NCI-H2081 treated with DMSO at 0.1 percent for 48 hours (cell line): ENCODE data around the gene NR5A1.

Source experiments
- DNase-seq: peaks from one replicate; lab custom pipeline; 2025; lab: John Stamatoyannopoulos, UW

Gene NR5A1

DNA sequence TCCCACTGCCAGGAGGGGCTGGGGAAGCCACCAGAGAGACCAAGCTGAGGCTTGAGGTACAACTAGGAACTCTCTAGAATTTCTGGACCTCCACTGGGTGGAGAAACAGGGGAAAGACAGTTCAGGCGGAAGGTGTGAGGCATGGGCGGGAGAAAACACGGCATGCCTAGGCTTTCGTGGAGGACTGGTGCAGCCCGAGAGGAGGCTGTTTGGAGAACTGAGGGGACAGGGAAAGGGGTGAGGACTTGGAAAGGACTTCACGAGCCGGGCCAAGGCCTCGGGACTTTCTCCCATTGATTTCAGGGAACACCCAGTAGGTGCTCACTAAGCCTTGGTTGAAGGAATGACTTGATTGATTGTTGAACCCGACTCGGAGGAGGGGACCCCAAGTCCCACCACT lies 66.4 kb downstream of the NR5A1 start:
- DNase-seq, result no peak

DNA sequence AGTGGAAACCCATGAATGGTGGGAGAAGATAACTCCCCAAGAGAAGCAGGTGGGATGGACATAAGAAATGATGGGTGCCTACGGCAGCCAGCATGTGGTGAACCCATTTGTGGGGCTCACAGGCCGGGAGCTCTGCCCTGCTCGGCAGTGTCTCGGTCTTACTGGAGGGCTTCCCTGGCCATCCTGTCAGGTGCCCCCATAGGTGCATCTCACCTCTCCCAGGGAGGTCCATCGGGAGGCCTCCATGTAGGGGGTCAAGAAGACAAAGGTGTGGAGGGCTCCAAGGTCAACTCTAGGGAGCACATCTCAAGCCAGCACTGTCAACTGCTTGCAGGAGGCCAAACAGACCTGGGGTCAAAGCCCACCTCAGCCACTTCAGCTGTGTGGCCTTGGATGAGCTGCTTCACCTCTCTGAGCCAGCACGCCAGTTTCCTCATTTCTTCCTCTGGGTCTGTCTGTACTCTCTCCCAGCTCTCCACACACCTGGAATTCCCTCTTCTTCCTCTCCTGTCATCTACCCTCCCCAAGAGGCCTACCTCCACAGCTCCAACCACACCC lies 67.4 kb downstream of the NR5A1 start:
- DNase-seq, result no peak

DNA sequence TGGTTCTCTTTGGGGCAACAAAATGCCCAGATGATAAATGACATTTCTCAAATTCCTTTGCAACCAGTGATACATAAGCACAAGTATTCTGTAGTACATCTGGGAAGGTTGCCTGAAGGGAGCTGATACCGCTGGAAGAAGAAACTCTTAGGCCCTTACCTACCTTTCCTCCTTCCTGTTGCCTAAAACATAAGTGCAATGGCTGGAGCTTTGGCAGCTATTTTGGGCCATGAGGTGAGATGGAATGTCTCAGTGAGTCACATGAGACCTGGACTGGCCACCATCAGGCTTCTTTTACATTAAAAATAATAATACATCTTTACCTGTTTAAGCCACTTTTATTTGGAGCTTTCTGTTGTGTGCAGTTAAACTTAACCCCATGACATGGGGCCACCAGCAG lies 68.1 kb downstream of the NR5A1 start:
- DNase-seq, result no peak

DNA sequence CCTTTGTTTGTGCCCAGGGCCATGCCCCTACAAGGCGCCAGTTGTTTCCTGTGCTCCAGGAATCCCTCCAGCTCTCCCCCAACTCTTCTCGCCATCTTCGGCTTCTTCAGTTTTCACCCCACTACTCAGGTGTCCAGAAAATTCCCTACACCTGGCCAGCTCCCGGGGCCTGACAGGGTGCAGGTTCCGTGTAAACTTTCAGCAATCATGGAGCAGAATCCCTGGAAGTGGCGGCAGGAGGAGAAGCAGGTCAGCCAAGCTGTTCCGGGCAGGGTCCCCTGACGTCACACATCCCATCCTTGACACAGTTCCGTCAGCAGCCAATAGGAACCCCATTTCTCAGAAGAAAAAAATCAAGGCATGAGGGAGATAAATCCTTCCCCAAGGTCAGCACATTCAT lies 69.1 kb downstream of the NR5A1 start:
- DNase-seq, result no peak

DNA sequence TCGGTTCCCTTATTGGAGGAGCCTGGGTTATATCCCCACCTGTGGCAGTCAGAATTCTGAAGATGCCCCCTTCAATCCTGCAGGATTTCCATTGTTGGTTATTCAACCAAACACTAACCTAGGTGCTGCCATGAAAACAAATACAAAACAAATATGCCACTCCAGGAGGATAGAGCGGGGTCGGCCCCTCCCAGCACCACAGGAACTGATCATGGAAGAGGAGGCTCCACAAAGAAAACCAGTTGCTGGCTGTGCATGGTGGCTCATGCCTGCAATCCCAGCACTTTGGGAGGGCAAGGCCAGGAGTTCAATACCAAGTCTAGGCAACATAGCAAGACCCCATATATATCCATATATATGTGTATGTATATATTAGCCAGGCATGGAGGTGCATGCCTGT lies 70.1 kb downstream of the NR5A1 start:
- no peak for DNase-seq

DNA sequence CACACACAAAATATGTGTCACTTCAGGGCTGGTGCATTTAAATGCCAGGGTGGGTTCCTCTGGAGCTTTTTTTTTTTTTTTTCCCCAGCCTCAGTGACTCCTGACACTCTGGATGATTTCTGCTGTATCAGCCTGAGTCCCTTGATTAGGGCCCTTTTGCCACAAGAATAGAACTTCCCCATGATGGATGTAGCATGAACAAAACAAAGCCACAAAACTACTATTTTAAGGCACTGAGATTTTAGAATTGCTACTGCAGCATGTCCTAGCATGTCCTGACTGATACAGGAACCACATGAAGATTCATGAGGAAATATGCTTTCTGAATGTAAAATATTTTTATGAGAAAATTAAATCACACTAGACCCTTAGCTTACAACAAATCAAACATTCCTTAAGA lies 70.9 kb downstream of the NR5A1 start:
- no peak for DNase-seq
